SK-N-SH treated with all-trans-retinoic acid at 6 μM for 48 hours (cell line): ENCODE results near the gene SPRR2B.

Source experiments
- ARNTL ChIP-seq: fragments of 450-650 bp; formaldehyde crosslinking; IDR thresholded peaks from 2 replicates; pipeline ENCODE4 v1.5.0; 2020; ENCODE audit warnings: low read depth, mild to moderate bottlenecking, moderate library complexity, borderline replicate concordance
- CREB5 ChIP-seq: fragments of 250-450 bp; sonication (Bioruptor Pico); IDR thresholded peaks from 2 replicates; pipeline ENCODE4 v1.5.1; 2020; ENCODE audit warnings: low read depth, mild to moderate bottlenecking, moderate library complexity
- CSDC2 ChIP-seq: fragments of 250-450 bp; sonication (Bioruptor Pico); IDR thresholded peaks from 2 replicates; pipeline ENCODE4 v1.5.0; 2020; ENCODE audit warnings: mild to moderate bottlenecking, moderate library complexity
- OSR1 ChIP-seq: fragments of 250-450 bp; sonication (Bioruptor Pico); IDR thresholded peaks from 2 replicates; pipeline ENCODE4 v1.8.0; 2022; ENCODE audit warnings: moderate library complexity, mild to moderate bottlenecking, inconsistent platforms
- PATZ1 ChIP-seq: fragments of 250-450 bp; sonication (Bioruptor Pico); IDR thresholded peaks from 2 replicates; pipeline ENCODE4 v1.8.0; 2020; ENCODE audit warnings: mild to moderate bottlenecking, moderate library complexity, borderline replicate concordance
- POU6F1 ChIP-seq: fragments of 250-450 bp; sonication (Bioruptor Pico); IDR thresholded peaks from 2 replicates; pipeline ENCODE4 v1.8.0; 2021; ENCODE audit warnings: low read depth, mild to moderate bottlenecking, moderate library complexity, borderline replicate concordance
- RARB ChIP-seq: fragments of 250-450 bp; sonication (Bioruptor Pico); IDR thresholded peaks from 2 replicates; pipeline ENCODE4 v1.8.0; 2021; ENCODE audit warnings: mild to moderate bottlenecking, moderate library complexity
- TSHZ2 ChIP-seq: fragments of 250-450 bp; sonication (Bioruptor Pico); IDR thresholded peaks from 2 replicates; pipeline ENCODE4 v1.5.0; 2020; ENCODE audit warnings: mild to moderate bottlenecking, moderate library complexity
- ZFP30 ChIP-seq: fragments of 450-650 bp; formaldehyde crosslinking; IDR thresholded peaks from 2 replicates; pipeline ENCODE4 v1.5.0; 2022; ENCODE audit warnings: mild to moderate bottlenecking, moderate library complexity

- TF ChIP-seq OSR1 (CRISPR knock-in tag): no peak
- TF ChIP-seq CSDC2 (CRISPR knock-in tag): no peak
- no peak for TF ChIP-seq RARB (CRISPR knock-in tag)
- no peak for TF ChIP-seq CREB5 (CRISPR knock-in tag)
- TF ChIP-seq PATZ1: no peak
- no peak for TF ChIP-seq ARNTL
- no peak for TF ChIP-seq ZFP30 (CRISPR knock-in tag)
- no peak for TF ChIP-seq POU6F1 (CRISPR knock-in tag)
- no peak for TF ChIP-seq TSHZ2 (CRISPR knock-in tag)
These were observed 1.2 kb downstream of the SPRR2B start for GRCh38 chr1:153070243-153070642.
